GM06990 (cell line): ENCODE data around the gene OR2T2.
"Not testable (repeated sequence)": the region's sequence is repeated elsewhere in the genome, so short reads cannot be mapped to it uniquely, and the experiment has no call there.

Experiments
- DNase-seq: peaks from one replicate; pipeline ENCODE4 v3.0.0-alpha.2; 2011; ENCODE audit not compliant: insufficient read length; ENCODE audit errors: extremely low read depth
- H3K27me3 ChIP-seq: replicated peaks from 2 replicates; pipeline ENCODE4 v1.6.0; 2011; ENCODE audit warnings: low read length; ENCODE audit not compliant: control insufficient read depth, insufficient read depth
- H3K36me3 ChIP-seq: 2 replicates; pipeline ENCODE4 v1.5.1; 2011; ENCODE audit warnings: low read length; ENCODE audit not compliant: control insufficient read depth, insufficient read depth
- H3K4me3 ChIP-seq: replicated peaks from 2 replicates; pipeline ENCODE4 v1.5.1; 2011; ENCODE audit warnings: low read depth, mild to moderate bottlenecking, control low read depth, low read length

Gene OR2T2

DNA sequence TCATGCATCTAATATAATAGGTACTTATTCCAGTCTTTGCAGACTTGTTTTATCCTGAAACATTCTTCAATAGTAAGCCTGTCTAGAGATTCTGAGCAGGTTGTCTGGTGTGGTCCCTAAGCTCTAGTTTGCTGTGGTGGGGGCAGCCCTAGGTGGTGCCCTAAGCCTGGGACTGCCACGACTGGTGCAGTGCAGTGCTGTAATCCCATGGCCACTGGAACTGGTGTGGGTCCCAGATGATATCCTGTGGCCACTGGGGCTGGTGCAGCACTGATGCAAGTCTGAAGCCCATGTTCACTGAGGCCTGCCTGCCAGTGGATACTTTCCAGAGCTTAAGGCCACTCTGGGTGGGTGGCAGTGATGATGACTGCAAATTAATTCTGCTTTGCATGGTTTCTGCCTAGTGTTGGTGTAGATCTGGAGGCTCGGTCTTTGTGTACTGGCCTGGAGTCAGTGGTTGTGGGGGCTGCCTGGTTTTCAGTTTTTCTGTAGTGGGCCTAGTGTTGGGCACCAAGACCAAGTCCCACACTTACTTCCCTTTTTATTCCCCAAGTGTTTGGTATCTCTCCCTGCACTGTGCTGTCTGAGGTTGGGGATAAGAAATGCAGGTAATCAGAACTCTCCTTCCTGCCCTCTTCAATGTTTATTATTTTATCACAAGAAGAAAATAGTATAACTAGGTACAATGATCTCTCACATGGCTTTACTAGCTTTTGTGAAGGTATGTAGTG lies 55.0 kb downstream of the OR2T2 start:
- not testable (repeated sequence) for H3K4me3 ChIP-seq, H3K36me3 ChIP-seq, H3K27me3 ChIP-seq, DNase-seq
